Endodermal cell (in vitro differentiated cells): ENCODE results near the gene DIRAS1. TPM values are rescaled to one million over a fixed set of nuclear protein-coding genes. Genes with fewer than 3 reads are reported as not detected.

ENCODE experiments used
- DNase-seq: peaks from one replicate; pipeline ENCODE4 v3.0.0-alpha.2; 2017
- H3K27ac ChIP-seq: 2 replicates; pipeline ENCODE4 v1.5.1; 2013; ENCODE audit warnings: mild to moderate bottlenecking, low read depth, low read length, moderate library complexity
- H3K27me3 ChIP-seq: 2 replicates; pipeline ENCODE4 v1.6.1; 2013; ENCODE audit warnings: mild to moderate bottlenecking, low read length, moderate library complexity; ENCODE audit not compliant: insufficient read depth, control insufficient read depth, poor library complexity, severe bottlenecking
- H3K36me3 ChIP-seq: 2 replicates; pipeline ENCODE4 v1.7.0; 2013; ENCODE audit warnings: mild to moderate bottlenecking, low read length, moderate library complexity; ENCODE audit not compliant: control insufficient read depth, insufficient read depth
- H3K4me1 ChIP-seq: one replicate; pipeline ENCODE4 v1.7.0; 2013; ENCODE audit warnings: low read length; ENCODE audit not compliant: control insufficient read depth, insufficient read depth
- H3K4me3 ChIP-seq: 2 replicates; pipeline ENCODE4 v1.5.1; 2013; ENCODE audit warnings: mild to moderate bottlenecking, low read length, moderate library complexity
- H3K9ac ChIP-seq: 2 replicates; pipeline ENCODE4 v1.6.1; 2013; ENCODE audit warnings: mild to moderate bottlenecking, low read length, moderate library complexity; ENCODE audit not compliant: poor library complexity, severe bottlenecking; ENCODE audit errors: extremely low read depth
- H3K9me3 ChIP-seq: 2 replicates; pipeline ENCODE4 v1.6.1; 2013; ENCODE audit warnings: mild to moderate bottlenecking, low read length, moderate library complexity; ENCODE audit not compliant: control insufficient read depth
- H3K27ac Mint-ChIP-seq: 2 replicates; pipeline ENCODE4 v1.8.0; 2020; ENCODE audit warnings: mixed read lengths
- H3K27me3 Mint-ChIP-seq: 2 replicates; pipeline ENCODE4 v1.8.0; 2021; ENCODE audit warnings: mild to moderate bottlenecking, mixed read lengths; ENCODE audit not compliant: insufficient read depth
- H3K36me3 Mint-ChIP-seq: 2 replicates; pipeline ENCODE4 v1.8.0; 2020; ENCODE audit warnings: low read depth, mixed read lengths
- H3K4me1 Mint-ChIP-seq: 2 replicates; pipeline ENCODE4 v1.8.0; 2020; ENCODE audit warnings: mixed read lengths
- H3K4me3 Mint-ChIP-seq: 2 replicates; pipeline ENCODE4 v1.8.0; 2020; ENCODE audit warnings: mild to moderate bottlenecking, moderate library complexity, mixed read lengths
- H3K9me3 Mint-ChIP-seq: 2 replicates; pipeline ENCODE4 v1.8.0; 2020; ENCODE audit warnings: mild to moderate bottlenecking, mixed read lengths
- CTCF ChIP-seq: fragments of 200-600 bp; sonication (generic); conservative IDR thresholded peaks from 2 replicates; pipeline ENCODE4 v1.5.0; 2021; ENCODE audit warnings: antibody characterized with exemption, mild to moderate bottlenecking
- WGBS, 2 experiments: methylation state at CpG; one replicate each; pipeline versions ENCODE4 v1.1.5 to v1.1.7; 2013; ENCODE audit warnings: missing lambda C conversion rate in 2 of 2, mixed read lengths in 1 of 2; ENCODE audit not compliant: insufficient coverage in 1 of 2, insufficient read length in 1 of 2; 5-methylcytosine and 5-hydroxymethylcytosine counted together
- total RNA-seq, 2 donors: library from RNA; stranded (reverse); fragmentation: NEBNext Ultra II Directional in 1 of 2; extraction: Animal tissue kit (Norgen Biotek cat#: 25700) in 1 of 2; gene quantifications; 2 replicates in 1 of 2; 3 replicates in 1 of 2; pipeline ENCODE4 v1.2.1, GENCODE V29; 2021

DIRAS1 gene
- total RNA-seq, 2 donors from 2014 or later = 4.7 to 8.4 TPM

GRCh38 chr19:2690856-2691255 lies 30.3 kb downstream of the DIRAS1 start:
- no peak for TF ChIP-seq CTCF
- no peaks in the 10 kb centered on the region for H3K36me3 ChIP-seq
- Mint-ChIP-seq H3K27ac (no peak overlapping the region), H3K9me3 (peaks cover 4% of the 10 kb centered on the region), H3K4me3 (no peak overlapping the region), H3K36me3 (peaks cover 5% of the 10 kb centered on the region), H3K27me3 (no peaks in the 10 kb centered on the region), H3K4me1 (no peaks in the 10 kb centered on the region)
- H3K9ac ChIP-seq = no peak overlapping the region
- H3K9me3 ChIP-seq = no peaks in the 10 kb centered on the region
- DNase-seq = no peak
- no peak overlapping the region for H3K27ac ChIP-seq
- H3K4me3 ChIP-seq = no peak overlapping the region
- WGBS, 2 experiments = 92 to 95% methylated on average over 8 to 11 of the region's 11 CpGs
- no peaks in the 10 kb centered on the region for H3K4me1 ChIP-seq
- H3K27me3 ChIP-seq = no peaks in the 10 kb centered on the region

- peaks cover 7% of the 10 kb centered on the region for H3K9me3 Mint-ChIP-seq
- no peaks in the 10 kb centered on the region for H3K4me1 ChIP-seq
- no peak overlapping the region for H3K4me3 Mint-ChIP-seq
- H3K36me3 ChIP-seq = no peaks in the 10 kb centered on the region
- no peaks in the 10 kb centered on the region for H3K9me3 ChIP-seq
- no peak for DNase-seq
- WGBS, 2 experiments = 92 to 93% methylated on average over 7 to 17 of the region's 17 CpGs
- H3K9ac ChIP-seq = no peak overlapping the region
- H3K27ac Mint-ChIP-seq = no peak overlapping the region
- H3K27ac ChIP-seq = no peak overlapping the region
- no peaks in the 10 kb centered on the region for H3K4me1 Mint-ChIP-seq
- H3K27me3 Mint-ChIP-seq = no peaks in the 10 kb centered on the region
- H3K36me3 Mint-ChIP-seq = peaks cover 11% of the 10 kb centered on the region
- H3K4me3 ChIP-seq = no peak overlapping the region
- no peak for TF ChIP-seq CTCF
- H3K27me3 ChIP-seq = no peaks in the 10 kb centered on the region
Observed at GRCh38 chr19:2686360-2686759, 34.8 kb downstream of the DIRAS1 start.

- H3K4me1 Mint-ChIP-seq = no peaks in the 10 kb centered on the region
- peaks cover 16% of the 10 kb centered on the region for H3K36me3 Mint-ChIP-seq
- WGBS, 2 experiments = 91 to 97% methylated on average over 5 to 6 of the region's 6 CpGs
- H3K27ac Mint-ChIP-seq = no peak overlapping the region
- H3K4me3 Mint-ChIP-seq = no peak overlapping the region
- Histone ChIP-seq H3K36me3 (no peaks in the 10 kb centered on the region), H3K4me3 (no peak overlapping the region), H3K4me1 (no peaks in the 10 kb centered on the region), H3K9me3 (no peaks in the 10 kb centered on the region), H3K27me3 (no peaks in the 10 kb centered on the region), H3K27ac (no peak overlapping the region), H3K9ac (no peak overlapping the region)
- TF ChIP-seq CTCF = no peak
- DNase-seq = no peak
- H3K9me3 Mint-ChIP-seq = peaks cover 10% of the 10 kb centered on the region
- H3K27me3 Mint-ChIP-seq = no peaks in the 10 kb centered on the region
Observed at GRCh38 chr19:2685204-2685704, 35.9 kb downstream of the DIRAS1 start.
